WI38 (cell line): Measurements from ENCODE around the gene SCN5A.

Source experiments
- H3K4me3 ChIP-seq: 2 replicates; pipeline ENCODE4 v1.5.1; 2011; ENCODE audit warnings: low read depth, mild to moderate bottlenecking, control low read depth, low read length
- CTCF ChIP-seq: IDR thresholded peaks from 2 replicates; pipeline ENCODE4 v1.5.1; 2012; ENCODE audit warnings: low read depth, mild to moderate bottlenecking, control low read depth, low read length

SCN5A gene

DNA sequence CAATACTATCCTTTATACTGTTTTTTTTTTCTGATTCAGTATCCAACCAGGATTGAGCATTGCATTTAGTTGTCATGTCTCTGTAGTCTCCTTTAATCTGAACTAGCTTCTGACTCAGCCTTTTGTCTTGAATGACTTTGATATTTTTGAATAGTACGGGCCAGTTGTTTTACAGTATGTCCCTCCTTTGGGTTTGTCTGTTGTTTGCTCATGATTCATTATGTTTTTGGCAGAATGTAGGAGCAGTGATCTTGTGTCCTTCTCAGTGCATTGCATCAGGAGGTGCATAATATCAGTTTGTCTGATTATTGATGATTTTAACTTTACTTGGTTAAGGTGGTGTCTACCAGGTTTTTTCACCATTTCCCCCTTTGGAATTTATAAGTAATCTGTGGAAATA is 132.8 kb downstream of the SCN5A start:
- H3K4me3 ChIP-seq, result no peak overlapping the region

DNA sequence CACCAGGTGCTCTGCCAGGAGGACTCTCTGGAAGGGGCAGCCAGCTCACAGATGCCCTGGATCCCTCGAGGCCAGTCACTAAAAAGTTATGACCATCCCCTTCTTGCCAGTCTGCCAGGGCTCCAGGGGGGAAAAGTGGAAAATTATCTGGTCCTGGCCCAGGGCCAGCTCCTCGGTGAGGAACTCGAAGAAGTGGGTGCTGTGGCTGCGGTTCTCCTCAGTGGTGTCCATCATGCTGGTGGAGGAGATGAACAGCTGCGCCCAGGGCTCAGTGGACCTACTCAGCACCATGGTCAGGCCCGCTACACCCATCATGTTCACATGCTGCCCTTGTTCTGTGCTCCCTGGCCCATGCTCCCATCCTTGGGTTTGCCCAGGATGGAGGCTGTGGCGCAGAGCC is 134.1 kb downstream of the SCN5A start:
- TF ChIP-seq CTCF, result no peak
- H3K4me3 ChIP-seq, result no peak overlapping the region

More for the DNA sequence above, 132.8 kb downstream of the SCN5A start:
- TF ChIP-seq CTCF, result no peak

DNA sequence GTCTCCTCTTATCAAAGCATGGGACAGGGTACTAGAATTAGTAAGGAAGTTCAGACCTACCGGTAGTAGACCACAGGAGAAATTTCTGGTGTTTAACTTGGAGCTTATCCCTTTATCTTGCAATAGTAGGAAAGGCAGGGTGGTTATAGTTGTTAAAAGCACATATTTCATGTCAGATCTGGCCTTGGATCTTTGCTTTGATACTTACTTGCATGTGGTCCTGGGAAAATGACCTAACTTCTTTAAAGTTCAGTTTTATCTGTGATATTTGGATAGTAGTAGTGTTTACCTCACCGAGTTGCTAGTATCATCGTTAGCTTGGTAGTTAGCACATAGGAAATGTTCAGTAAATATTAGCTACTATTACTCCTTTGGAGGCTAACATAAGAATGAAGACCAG is 137.9 kb downstream of the SCN5A start:
- no peak overlapping the region for H3K4me3 ChIP-seq
- TF ChIP-seq CTCF, result no peak

DNA sequence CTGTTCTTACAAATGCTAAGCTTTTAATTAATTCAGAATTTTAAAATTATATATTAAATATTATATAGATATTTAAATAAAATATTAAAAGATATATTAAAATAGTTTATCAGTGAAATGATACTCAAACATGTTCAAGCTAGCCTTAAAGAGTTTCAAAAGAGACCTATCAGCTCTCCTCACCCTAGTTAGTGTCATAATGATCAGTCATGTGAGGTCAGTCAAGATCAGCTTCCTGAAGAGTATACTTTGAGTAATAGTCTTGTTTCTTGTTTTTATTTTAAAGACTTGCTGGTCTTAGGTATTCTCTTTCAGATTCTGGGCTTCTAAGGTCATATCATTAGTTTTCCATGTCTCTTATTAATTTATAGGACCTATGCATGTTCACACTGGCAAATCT is 138.9 kb downstream of the SCN5A start:
- TF ChIP-seq CTCF, result no peak
- no peak overlapping the region for H3K4me3 ChIP-seq

GRCh38 chr3:38509732-38510131 is 139.8 kb downstream of the SCN5A start:
- H3K4me3 ChIP-seq, result no peak overlapping the region
- no peak for TF ChIP-seq CTCF

GRCh38 chr3:38507120-38507519 is 142.4 kb downstream of the SCN5A start:
- no peak for TF ChIP-seq CTCF
- no peak overlapping the region for H3K4me3 ChIP-seq

GRCh38 chr3:38500688-38501417 is 148.6 kb downstream of the SCN5A start:
- H3K4me3 ChIP-seq, result no peak overlapping the region
- no peak for TF ChIP-seq CTCF
